Esophagus muscularis mucosa (tissue), 3 donors: Measurements from ENCODE around the gene SUGP1.
A peak's percentile ranks its signal among the peaks of the same experiment; 100 is the strongest.

ENCODE experiments used
- POLR2A ChIP-seq: fragments of 450-650 bp; IDR thresholded peaks from one replicate; pipeline ENCODE4 v1.6.1; 2017; ENCODE audit warnings: antibody characterized with exemption, moderate library complexity, mild to moderate bottlenecking, low read depth
- POLR2AphosphoS5 ChIP-seq, 2 donors: sonication (generic); formaldehyde crosslinking; IDR thresholded peaks; one replicate each; pipeline ENCODE4 v1.6.1; 2017; ENCODE audit warnings: antibody characterized with exemption in 2 of 2
- TF ChIP-seq, protein P1 (sequence below), 3 experiments: fragments of 200-600 bp in 2 of 3; fragments of 450-650 bp in 1 of 3; sonication (generic) in 2 of 3; IDR thresholded peaks; one replicate each; pipeline ENCODE4 v1.5.1; 2017 to 2019; ENCODE audit warnings: antibody characterized with exemption in 3 of 3, mild to moderate bottlenecking in 2 of 3, moderate library complexity in 1 of 3

DNA sequence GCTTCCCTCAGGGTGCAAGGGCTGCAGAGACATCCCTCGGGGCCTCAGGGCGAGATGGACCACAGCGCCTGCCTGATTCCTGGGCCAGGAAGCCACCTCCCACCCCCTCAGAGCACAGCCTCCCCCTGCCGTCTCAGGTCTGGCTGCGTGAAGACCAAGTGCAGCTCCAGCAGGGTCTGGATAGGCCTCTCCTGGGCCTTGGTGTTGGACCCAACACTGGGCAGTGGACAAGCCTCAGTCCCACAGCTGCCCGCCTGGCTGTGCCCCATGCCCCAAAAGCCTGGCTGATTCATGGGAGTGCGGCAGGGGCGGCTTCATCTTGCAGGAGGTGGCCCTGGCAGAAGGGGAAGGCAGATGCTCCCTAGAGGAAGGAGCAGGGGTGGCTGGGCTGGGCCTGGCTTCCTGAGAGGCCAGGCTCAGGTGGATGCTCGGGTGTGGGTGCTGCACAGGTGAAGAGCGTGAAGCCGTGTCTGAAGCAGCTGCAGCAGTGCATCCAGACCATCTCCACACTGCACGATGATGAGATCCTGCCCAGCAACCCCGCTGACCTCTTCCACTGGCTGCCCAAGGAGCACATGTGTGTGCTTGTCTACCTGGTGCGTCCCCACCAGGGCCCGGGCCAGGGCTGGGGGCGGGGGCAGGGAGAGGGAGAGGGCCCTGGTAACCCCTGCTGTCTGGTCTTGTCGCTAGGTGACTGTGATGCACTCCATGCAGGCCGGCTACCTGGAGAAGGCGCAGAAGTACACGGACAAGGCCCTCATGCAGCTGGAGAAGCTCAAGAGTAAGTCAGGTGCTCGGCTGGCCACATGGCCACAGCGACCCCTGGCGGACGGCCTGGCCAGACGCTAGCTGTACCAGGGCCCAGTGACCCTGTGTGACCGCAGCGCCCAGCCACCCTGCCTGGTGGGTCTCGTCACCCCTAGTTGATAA, 22.0 kb upstream of the SUGP1 start:
- no peak for TF ChIP-seq POLR2A
- TF ChIP-seq, protein P1, sequence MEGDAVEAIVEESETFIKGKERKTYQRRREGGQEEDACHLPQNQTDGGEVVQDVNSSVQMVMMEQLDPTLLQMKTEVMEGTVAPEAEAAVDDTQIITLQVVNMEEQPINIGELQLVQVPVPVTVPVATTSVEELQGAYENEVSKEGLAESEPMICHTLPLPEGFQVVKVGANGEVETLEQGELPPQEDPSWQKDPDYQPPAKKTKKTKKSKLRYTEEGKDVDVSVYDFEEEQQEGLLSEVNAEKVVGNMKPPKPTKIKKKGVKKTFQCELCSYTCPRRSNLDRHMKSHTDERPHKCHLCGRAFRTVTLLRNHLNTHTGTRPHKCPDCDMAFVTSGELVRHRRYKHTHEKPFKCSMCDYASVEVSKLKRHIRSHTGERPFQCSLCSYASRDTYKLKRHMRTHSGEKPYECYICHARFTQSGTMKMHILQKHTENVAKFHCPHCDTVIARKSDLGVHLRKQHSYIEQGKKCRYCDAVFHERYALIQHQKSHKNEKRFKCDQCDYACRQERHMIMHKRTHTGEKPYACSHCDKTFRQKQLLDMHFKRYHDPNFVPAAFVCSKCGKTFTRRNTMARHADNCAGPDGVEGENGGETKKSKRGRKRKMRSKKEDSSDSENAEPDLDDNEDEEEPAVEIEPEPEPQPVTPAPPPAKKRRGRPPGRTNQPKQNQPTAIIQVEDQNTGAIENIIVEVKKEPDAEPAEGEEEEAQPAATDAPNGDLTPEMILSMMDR (IDR thresholded peaks at IDR 0.05), result peak; percentile 63 to 87 (median 70)
- TF ChIP-seq POLR2AphosphoS5 (IDR thresholded peaks at IDR 0.05), result peak; percentile 21 to 43
